CD4-positive, alpha-beta T cell treated with Interleukin-17A for 4 hours (primary cell): ENCODE data around the gene MFAP3.
A peak's percentile ranks its signal among the peaks of the same experiment; 100 is the strongest.
"Not testable (repeated sequence)": the region's sequence is repeated elsewhere in the genome, so short reads cannot be mapped to it uniquely, and the experiment has no call there.

ENCODE experiments used
- DNase-seq: peaks from one replicate; pipeline ENCODE4 v3.0.0-alpha.2; 2020; ENCODE audit warnings: mixed read lengths

The MFAP3 gene

GRCh38 chr5:154055201-154055600 lies 16.4 kb downstream of the MFAP3 start:
- no peak for DNase-seq

GRCh38 chr5:154058055-154059038 lies 19.6 kb downstream of the MFAP3 start:
- no peak for DNase-seq

- DNase-seq, result no peak
Observed at GRCh38 chr5:154059039-154059430, 20.3 kb downstream of the MFAP3 start.

GRCh38 chr5:154059583-154059982 lies 20.8 kb downstream of the MFAP3 start:
- DNase-seq, result no peak

GRCh38 chr5:154060606-154061005 lies 21.8 kb downstream of the MFAP3 start:
- DNase-seq, result no peak

- DNase-seq, result no peak
Observed at GRCh38 chr5:154063372-154063771, 24.6 kb downstream of the MFAP3 start.

- no peak for DNase-seq
Observed at GRCh38 chr5:154065971-154066370, 27.2 kb downstream of the MFAP3 start.

GRCh38 chr5:154069854-154070253 lies 31.1 kb downstream of the MFAP3 start:
- not testable (repeated sequence) for DNase-seq

GRCh38 chr5:154071799-154072413 lies 33.1 kb downstream of the MFAP3 start:
- no peak for DNase-seq

GRCh38 chr5:154072414-154073171 lies 33.8 kb downstream of the MFAP3 start:
- peak; percentile 89 for DNase-seq

GRCh38 chr5:154076240-154076922 lies 37.6 kb downstream of the MFAP3 start:
- DNase-seq, result no peak

GRCh38 chr5:154077696-154078095 lies 38.9 kb downstream of the MFAP3 start:
- no peak for DNase-seq

- no peak for DNase-seq
Observed at GRCh38 chr5:154078272-154078671, 39.5 kb downstream of the MFAP3 start.

- DNase-seq, result no peak
Observed at GRCh38 chr5:154081246-154081645, 42.5 kb downstream of the MFAP3 start.

- no peak for DNase-seq
Observed at GRCh38 chr5:154084062-154084639, 45.4 kb downstream of the MFAP3 start.

- no peak for DNase-seq
Observed at GRCh38 chr5:154086146-154086545, 47.4 kb downstream of the MFAP3 start.

- DNase-seq, result no peak
Observed at GRCh38 chr5:154086641-154087040, 47.9 kb downstream of the MFAP3 start.

GRCh38 chr5:154087260-154087659 lies 48.5 kb downstream of the MFAP3 start:
- DNase-seq, result no peak

GRCh38 chr5:154088801-154089200 lies 50.0 kb downstream of the MFAP3 start:
- DNase-seq, result no peak

GRCh38 chr5:154090656-154091055 lies 51.9 kb downstream of the MFAP3 start:
- DNase-seq, result no peak

GRCh38 chr5:154092356-154093141 lies 53.8 kb downstream of the MFAP3 start:
- DNase-seq, result no peak

- DNase-seq, result no peak
Observed at GRCh38 chr5:154093142-154093532, 54.4 kb downstream of the MFAP3 start.
